Glomerular visceral epithelial cell (primary cell): ENCODE results near the gene C6orf89.

Experiments
- DNase-seq: peaks from one replicate; pipeline ENCODE4 v3.0.0-alpha.2; 2016; ENCODE audit errors: extremely low spot score

C6orf89 gene

GRCh38 chr6:36968266-36968977, 82.7 kb downstream of the C6orf89 start:
- DNase-seq: no peak

- DNase-seq: no peak
Measured at GRCh38 chr6:36969240-36969691, 83.5 kb downstream of the C6orf89 start.

GRCh38 chr6:36969988-36970891, 84.5 kb downstream of the C6orf89 start:
- no peak for DNase-seq

GRCh38 chr6:36970892-36971842, 85.4 kb downstream of the C6orf89 start:
- DNase-seq: no peak

- no peak for DNase-seq
Measured at GRCh38 chr6:36971921-36972673, 86.3 kb downstream of the C6orf89 start.

- no peak for DNase-seq
Measured at GRCh38 chr6:36973190-36973589, 87.4 kb downstream of the C6orf89 start.

GRCh38 chr6:36973647-36974046, 87.9 kb downstream of the C6orf89 start:
- DNase-seq: no peak

GRCh38 chr6:36975231-36976006, 89.7 kb downstream of the C6orf89 start:
- no peak for DNase-seq

- no peak for DNase-seq
Measured at GRCh38 chr6:36976007-36976264, 90.2 kb downstream of the C6orf89 start.

GRCh38 chr6:36976509-36976908, 90.8 kb downstream of the C6orf89 start:
- DNase-seq: no peak

- DNase-seq: no peak
Measured at GRCh38 chr6:36976931-36977330, 91.2 kb downstream of the C6orf89 start.

- no peak for DNase-seq
Measured at GRCh38 chr6:36977470-36977941, 91.8 kb downstream of the C6orf89 start.
